Measurements from ENCODE around the gene ALDH2.

- no peak for TF ChIP-seq CTCF (IDR thresholded peaks at IDR 0.05)
- no peak for TF ChIP-seq EZH2 (IDR thresholded peaks at IDR 0.05; ENCODE audit: borderline replicate concordance, insufficient read depth, low read depth, low read length, poor library complexity, severe bottlenecking)
These were observed 12.1 kb upstream of the ALDH2 start for GRCh38 chr12:111754671-111755070.

Measured in B cell (primary cell).